Measurements from ENCODE around the gene AADACL3. TPM values are rescaled to one million over a fixed set of nuclear protein-coding genes. Genes with fewer than 3 reads are reported as not detected.

The AADACL3 gene
- total and polyA plus RNA-seq, 2 of the 13 experiments (the other 11 are each of a cell fraction or from before 2014, with no cell fraction given) = not detected

DNA sequence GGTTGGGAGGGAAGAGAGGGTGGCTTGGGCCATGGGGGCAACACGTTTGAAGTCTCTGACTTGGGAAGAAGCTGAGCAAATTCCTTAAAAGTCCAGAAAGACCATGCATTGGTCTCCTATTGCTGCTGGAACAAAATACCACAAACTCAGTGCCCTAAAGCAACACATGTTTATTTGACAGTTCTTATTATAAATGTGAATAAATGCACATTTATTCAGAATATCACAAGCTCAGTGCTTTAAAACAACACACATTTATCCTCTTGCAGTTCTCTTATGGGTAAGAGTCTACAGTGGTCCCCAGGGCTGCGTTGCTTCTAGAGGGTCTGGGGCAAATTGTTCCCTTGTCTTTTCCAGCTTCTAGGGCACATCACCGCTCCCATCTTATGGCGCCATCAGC, 47.6 kb downstream of the AADACL3 start (continued):
- TF ChIP-seq ZNF318 (CRISPR knock-in tag; IDR thresholded peaks at IDR 0.05) = no peak
- no peak for TF ChIP-seq ZNF382 (CRISPR knock-in tag; IDR thresholded peaks at IDR 0.05; ENCODE audit: borderline replicate concordance)
- no peak for TF ChIP-seq TAF1 (CRISPR knock-in tag; IDR thresholded peaks at IDR 0.05)
- TF ChIP-seq ZNF530 (CRISPR knock-in tag; IDR thresholded peaks at IDR 0.05; ENCODE audit: low read depth) = no peak
- no peak for TF ChIP-seq ZNF33A (CRISPR knock-in tag; IDR thresholded peaks at IDR 0.05; ENCODE audit: borderline replicate concordance)
- no peak for TF ChIP-seq ZFP1 (CRISPR knock-in tag; IDR thresholded peaks at IDR 0.05)
- no peak for TF ChIP-seq SMAD3 (CRISPR knock-in tag; IDR thresholded peaks at IDR 0.05)
- TF ChIP-seq ZFY (CRISPR knock-in tag; IDR thresholded peaks at IDR 0.05) = no peak

All from HepG2 (cell line).